CD4-positive, alpha-beta T cell treated with Interleukin-4 for 4 hours (primary cell): ENCODE data around the gene ABHD16A.

Experiments
- DNase-seq: peaks from one replicate; pipeline ENCODE4 v3.0.0-alpha.2; 2020

ABHD16A gene

DNA sequence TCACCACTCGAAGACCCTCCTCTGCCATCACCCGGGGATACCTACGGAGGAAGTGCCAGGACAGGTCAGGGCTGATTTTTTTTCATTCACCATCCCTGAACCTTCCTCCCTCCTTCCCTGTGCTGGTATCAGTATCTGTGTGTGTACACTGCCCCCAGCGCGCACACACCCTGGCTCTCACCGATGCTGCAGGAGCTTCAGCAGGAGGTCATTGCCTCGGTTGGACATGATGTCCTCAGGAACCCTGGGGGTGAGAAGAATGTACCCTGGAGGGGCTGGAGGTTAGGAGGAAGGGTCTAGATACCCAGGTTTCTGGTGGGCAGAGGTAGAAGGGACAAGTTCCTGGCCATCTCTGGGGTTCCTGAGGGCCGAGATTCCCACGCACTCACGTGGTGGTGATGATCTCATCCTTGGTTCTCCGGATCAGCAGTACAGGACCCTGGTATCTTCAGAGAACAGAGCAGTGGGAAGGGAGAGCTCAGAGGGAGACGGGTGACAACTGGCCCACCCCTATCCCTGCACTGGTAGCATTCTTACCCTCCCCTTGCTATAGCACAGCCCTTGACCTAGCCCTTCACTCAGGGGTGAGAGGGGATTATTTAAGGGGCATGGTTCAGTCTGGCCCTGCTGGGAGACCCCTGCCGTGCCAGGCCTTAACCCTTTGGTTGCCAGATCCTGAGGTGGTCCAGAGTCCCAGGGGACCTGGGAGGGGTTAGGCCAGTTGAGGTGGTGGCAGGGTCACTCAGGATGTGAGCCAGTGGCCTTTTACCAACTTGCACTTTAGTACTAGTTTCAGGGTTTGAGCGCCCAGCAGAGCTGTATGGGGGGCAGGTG, 15.0 kb downstream of the ABHD16A start:
- no peak for DNase-seq

DNA sequence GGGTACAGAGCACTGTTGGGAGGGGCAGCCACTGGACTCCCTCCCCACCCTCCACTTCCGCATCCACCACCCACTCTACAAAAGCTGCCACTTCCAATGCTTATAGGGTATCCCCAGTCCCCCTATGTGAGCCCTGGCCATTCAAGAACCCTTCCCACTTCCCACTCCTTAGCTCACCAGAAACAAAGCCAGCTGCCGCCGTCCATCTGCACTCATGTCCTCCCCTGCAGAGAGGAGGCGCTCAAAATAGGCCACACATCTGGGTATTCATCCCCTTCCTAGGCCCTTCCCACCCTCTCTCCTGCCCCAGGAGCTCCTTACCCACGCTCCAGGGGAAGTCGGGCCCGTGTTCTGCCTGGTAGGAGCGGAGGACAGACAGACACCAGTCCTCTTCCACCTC, 15.8 kb downstream of the ABHD16A start:
- DNase-seq = no peak

DNA sequence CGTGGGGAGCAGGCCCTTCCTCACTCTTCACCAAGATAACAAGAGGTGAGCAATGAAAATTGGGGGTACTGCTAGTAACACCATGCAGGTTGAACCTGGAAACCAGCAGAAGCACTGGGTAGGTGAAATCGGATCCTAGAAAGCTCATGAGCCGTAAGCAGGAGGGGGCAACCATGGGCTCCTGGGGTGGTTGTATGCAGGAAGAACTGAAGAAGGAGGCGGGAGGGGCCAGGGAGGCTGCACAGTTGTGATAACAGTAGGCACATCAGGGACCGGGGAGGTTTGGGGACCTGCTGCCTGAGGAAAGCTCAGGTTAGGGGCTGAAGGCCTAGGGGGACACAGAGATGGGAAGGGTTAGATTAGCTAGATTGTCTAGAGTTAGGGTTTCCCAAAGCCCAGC, 16.6 kb downstream of the ABHD16A start:
- DNase-seq = no peak

DNA sequence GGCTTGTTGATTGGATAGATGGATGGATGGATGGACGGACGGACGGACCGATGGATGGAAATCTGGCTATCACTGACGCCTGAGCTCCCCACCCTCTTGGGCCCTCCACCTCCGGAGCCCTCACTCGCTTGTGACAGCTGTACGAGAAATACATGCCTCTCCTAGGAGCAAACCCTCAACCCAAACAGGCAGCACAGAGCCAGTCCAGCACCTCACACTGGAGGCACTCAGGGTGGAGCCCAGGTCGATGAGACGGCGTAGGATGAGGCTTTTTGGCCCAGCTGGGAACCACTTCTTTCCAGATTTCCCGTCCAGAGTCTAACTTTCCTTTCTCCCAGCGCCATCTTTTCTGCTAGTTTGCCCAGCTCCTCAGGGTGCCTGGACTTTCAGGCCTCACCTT, 19.5 kb downstream of the ABHD16A start:
- DNase-seq = no peak

DNA sequence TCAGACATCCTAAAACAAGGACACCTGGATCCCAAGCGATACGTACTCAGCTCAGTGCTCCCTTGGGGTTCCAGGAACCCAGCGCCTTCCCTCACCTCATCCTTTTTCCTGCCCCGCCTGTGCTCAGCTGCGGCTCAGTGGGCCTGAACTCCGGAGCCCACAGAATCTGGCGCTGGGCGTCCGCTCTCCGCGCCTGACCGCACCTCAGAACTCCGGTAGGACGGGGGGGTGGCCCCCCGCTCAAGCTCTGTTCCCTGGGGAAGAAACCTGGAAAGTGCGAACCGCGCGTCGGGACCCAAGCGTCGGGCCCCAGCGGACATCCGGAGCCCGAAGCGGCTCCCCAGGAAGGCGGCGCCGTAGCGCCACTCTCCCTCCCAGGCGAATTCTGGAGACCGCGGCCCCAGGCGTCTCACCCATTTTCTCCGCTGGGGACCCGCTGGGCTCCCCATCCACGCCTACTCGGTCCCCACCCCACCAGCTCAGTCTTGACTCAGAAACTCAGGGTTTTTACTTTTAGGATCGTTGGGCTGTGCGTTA, 21.9 kb downstream of the ABHD16A start:
- DNase-seq = no peak

DNA sequence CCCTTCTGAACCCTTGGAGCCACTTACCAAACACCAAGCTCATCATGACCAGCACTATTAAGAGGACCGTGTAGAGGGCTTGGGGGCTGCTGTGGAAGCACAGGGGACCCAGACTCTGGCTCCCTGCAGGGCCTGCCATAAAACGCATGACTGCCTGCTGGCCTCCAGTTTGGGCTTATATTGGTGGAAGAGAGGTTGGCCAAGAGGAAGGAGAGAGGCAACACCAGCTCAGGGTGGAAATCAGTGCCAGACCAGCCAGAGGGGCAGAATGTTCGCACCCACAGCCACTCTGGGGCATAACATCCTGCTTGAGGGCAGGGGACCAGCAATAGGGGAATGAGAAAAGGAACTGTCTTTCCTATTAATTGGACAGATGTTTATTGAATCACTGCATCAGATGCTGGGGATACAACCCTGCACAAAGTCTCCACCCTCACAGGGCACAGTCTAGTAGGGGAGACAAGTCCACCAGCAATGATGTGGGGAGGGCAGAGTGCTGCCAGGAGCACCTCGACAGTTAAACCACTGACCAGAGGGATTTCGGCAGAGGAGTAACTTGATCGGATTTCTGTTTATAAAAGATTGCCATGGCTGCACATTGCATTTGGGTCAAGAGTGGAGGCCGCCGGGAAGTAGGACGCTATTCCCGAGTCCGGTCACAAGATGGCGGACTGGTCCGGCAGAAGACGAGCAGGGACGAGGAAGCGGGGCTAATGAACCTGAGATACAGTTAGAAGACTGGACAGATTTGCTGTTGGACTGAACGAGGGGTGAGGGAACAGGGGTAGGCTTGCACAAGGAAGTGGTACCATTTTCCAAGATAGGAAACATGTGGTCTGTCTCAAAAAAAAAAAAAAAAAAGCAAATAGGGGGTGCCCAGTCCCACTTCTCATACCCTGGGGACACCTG, 22.6 kb downstream of the ABHD16A start, which contains the start of gene LY6G5C:
LY6G5C (minus strand) TSS at position 842 of the 909 bp plus-strand sequence; CDS start at position 148, 694 bp downstream.
- peak; percentile 76 for DNase-seq

DNA sequence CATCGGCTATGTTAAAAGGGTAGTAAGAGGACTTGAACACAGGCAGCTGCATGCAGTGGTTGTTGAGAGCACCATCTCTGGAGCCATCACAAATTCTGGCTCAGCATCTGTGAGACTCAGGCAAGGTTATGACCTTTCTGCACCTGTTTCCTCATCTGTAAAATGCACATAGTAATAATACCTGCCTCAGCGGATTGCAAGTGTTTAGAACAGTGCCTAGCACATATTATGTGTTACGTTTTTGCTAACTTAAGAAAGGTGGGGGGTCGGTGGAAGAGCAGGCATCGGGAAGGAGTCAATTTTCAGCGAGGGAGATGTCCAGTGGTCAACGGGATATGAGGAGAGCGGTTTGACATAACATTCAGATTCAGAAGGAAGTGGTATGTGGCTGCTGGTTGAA, 25.2 kb downstream of the ABHD16A start:
- no peak for DNase-seq

DNA sequence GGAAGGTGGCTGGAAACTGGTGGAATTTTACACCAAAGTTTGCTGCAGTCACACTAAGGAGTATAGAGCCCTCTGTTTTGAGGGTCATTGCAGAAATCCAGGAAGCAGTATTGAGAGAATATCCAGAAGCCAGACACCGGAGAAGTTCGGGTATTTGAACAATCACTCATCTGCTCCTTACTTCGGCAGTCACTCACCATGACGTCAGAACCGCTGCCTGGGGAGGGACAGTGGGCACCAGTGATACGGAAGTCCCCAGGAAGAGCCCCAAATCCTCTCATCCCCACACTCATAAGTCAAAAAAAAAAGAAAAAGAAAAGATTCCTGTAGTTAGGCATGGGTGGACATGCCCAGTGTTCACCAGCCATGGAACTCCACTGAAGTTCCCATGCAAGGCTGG, 26.2 kb downstream of the ABHD16A start:
- no peak for DNase-seq

DNA sequence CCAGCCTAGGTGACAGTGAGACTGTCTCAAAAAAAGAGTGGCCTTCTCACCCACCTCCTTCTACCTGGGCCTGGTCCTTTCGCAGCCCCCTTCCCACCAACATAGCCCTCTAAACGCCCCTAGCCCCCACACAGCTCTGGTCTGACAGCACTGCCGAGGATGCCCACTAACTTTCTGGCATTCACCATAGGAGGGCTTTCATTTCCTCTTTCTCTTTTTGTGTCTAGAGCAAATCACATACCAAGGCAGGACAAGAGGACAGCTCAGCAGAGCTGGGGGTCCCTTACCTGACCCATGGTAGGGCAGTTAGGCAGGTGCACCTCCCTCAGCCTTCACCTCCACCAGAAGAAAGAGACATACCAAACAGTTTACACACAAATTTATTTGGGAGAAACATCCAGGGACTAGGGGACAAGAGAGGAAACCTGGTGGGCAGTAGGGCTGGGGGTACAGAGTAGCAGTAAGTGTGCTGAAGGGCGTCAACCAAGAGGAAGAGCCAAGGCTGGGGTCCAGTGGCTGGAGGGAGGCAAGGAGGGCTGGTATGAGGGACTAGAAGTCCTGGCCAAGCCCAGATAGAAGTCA, 26.7 kb downstream of the ABHD16A start:
- no peak for DNase-seq

DNA sequence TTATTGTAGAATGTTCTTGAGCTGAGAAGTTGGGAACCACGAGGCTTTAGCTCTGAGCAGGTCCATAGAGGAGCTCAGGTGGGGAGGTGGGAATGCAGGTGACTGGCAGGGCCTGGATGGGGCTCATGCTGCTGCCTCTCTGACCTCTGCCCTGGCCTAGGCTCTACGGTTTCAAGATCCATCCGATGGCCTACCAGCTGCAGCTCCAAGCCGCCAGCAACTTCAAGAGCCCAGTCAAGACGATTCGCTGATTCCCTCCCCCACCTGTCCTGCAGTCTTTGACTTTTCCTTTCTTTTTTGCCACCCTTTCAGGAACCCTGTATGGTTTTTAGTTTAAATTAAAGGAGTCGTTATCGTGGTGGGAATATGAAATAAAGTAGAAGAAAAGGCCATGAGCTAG, 33.4 kb downstream of the ABHD16A start, which contains the start of gene LY6G5B:
LY6G5B (plus strand) TSS at position 301 of the 400 bp plus-strand sequence. CDS start 975 bp downstream, outside the sequence.
- DNase-seq = no peak

DNA sequence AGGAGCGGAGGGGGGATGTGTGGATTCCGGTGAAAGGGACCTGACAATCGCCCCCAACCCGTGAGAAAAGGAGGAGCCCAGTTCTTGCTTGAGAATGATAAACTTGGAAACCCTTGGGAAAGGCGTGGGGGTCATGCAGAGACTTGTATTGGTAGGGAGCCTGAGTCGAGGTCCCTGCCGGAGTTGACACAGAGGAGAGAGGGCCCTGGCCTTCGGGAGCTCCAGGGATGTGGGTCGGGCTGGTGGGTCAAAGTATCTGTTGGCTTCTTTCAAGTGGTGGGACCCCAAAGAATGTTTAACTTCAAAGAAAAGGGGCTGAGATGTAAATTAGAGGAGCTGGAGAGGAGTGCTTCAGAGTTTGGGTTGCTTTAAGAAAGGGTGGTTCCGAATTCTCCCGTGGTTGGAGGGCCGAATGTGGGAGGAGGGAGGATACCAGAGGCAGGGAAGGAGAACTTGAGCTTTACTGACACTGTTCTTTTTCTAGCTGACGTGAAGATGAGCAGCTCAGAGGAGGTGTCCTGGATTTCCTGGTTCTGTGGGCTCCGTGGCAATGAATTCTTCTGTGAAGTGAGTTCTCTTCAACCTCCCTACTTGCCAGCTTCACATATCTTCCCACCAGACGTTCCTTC, 36.7 kb downstream of the ABHD16A start:
- DNase-seq = no peak

DNA sequence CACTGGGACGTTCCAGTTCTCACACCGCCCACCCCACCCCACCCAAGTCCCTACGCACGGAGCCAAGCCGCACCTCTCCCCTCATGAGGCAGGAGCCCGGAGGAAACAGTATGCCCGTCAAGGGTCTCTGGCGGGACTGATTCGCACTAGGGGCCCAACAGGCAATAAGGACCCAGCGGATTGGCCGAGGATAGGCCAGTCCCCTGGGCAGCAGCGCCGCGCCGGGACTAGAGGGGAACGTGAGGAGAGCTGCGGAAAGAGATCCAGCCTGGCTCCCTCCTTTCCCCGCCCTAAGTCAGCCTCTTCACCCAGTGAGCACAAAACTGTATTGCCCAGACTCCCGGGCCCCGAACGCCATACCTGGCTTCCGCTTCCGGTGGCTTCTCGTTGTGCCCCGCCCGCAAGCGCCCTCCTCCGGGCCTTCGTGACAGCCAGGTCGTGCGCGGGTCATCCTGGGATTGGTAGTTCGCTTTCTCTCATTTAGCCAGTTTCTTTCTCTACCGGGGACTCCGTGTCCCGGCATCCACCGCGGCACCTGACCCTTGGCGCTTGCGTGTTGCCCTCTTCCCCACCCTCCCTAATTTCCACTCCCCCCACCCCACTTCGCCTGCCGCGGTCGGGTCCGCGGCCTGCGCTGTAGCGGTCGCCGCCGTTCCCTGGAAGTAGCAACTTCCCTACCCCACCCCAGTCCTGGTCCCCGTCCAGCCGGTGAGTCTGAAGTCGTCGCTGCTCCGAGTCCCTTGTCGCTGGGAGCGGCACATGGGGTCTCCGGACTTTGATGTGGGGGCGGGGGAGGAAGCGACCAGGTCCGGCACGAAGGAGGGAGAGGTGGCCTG, 37.4 kb downstream of the ABHD16A start, which contains the start of gene CSNK2B:
CSNK2B (plus strand) TSS at position 580 of the 836 bp plus-strand sequence. CDS start 752 bp downstream, outside the sequence.
- peak; percentile 97 for DNase-seq

DNA sequence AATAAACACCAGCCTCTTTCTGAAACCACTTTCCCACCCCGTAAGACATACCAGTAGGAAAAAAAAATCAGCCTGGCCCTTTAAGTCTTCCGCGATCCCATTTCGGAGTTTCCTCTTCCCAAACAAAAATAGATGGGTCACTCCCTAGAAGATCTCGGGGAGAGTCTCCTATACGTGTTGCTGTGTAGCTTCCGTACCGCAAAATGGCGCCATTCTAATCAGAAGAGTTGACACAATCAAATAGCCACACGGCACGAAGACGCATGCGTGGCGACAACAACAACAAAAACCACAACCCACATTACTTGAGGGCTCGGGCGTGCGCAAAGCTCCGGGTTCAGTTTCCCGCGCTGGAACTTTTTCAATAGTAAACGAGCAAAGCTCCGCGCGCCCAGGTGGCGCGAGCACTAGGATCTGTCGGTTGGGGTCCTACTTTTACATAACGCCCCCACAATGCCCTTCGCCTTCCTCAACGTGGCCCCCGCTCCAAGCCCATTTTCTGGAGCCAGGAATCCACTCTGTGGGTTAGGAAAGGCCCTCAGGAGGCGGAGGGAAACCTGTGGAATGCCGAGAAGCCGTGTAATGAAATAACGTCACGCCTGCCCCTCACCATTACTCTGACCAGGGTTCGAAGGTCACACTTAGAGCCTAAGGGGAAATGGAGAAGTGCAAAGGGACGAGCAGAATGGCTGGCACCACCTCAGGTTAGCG, 38.2 kb downstream of the ABHD16A start, which contains the start of gene GPANK1:
GPANK1 (minus strand) TSS at position 208 of the 711 bp plus-strand sequence. CDS start 519 bp downstream, outside the sequence.
- DNase-seq = peak; percentile 93

DNA sequence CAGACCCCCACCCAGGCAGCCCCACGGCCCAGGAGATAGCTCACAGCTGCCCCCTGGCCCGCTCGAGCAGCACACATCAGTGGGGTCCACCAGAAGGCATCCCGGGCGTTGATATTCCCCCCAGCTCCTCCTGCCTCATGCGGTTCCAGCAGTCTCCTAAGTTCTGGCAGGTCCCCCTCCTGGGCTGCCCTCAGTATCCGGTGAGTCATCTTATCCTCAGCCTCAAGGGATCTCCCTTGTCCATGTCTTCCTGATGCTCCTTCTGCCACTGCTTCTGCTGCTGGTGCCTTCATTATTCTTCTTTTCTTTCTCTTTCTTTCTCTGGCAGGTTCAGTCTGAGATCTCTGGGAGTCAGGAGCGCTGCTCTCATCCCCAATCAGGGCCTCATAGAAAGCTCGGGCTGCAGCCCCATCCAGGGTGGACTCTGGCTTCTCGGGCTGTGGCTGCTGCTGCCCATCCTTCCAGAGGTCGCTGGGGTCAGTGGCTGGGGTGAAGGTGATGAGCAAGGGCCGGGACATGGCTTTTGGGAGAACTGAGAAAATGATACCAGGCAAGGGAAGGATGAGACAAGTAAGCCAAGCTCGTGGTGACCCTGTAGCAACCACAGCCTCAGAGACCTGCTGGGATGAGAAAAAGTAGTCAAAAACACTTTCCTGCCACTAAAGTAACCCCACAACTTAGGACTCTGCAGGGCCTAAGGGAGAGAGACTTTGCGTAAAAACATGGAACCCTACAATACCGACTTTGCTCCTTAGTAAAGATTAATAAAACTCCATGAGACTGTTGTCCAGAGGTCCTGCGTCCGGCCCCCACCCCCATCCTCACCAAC, 38.9 kb downstream of the ABHD16A start:
- DNase-seq = no peak

DNA sequence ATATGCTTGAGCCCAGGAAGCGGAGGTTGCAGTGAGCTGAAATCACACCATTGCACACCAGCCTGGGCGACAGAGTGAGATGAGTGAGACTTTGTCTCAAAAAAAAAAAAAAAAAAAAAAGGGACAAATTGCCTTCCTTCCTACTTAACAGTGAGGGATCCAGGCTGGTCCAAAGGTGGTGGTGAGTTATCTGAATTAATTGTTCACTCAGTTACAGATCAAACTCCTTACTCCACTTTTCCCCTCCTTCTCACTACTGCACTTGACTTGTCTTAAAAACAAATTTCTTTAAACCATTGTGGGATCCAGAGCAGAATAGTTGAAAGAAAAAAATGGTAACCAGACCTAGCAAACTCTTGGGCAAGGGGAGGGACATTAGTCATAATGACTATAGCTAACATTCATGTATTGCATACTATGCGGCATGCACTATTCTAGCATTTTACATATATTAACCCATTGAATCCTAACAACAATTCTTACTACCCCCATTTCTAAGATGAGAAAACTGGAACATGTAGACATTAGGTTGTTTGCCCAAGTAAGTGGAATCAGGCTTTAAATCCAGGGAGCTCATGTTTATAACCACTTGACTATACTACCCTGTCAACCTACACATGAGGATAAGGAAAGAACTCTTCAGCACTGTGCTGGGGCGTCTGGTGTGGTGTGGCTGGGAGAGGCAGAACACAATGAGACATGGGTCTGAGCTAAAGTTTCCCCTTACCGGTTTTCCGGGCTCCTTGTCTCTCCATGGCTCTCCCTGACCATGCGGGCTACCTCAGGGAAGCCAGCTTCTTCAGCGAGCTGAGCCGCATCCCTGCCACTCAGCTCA, 39.8 kb downstream of the ABHD16A start:
- DNase-seq = no peak

DNA sequence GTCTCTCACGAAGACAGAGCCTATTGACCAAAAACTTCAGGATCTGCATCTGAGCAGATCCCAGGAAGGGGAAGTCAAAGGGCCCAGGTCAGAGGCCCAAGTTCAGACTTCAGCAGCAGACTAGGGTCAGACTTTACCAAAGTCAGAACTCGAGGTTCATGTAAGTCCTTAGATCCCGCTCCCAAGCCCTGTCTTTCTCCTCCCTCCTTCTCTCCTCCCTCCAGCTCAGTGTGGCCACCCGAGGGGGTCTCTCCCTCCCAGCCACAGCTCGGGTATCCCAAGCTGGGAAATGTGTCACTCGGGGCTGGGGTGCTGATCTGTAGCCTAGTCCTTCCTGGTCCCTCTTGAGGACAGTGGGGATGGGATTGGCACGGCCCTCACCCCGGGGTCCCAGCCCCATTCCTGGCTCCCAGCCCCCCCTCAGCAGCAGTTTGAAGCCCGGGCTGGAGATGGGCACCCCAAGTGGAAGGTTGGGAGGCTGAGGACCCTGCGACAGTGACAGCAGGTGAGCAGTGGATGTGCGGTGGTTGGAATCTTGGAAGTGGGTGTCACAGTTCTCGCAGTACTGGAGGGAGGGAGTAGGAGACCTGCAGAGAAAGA, 40.9 kb downstream of the ABHD16A start:
- DNase-seq = no peak

DNA sequence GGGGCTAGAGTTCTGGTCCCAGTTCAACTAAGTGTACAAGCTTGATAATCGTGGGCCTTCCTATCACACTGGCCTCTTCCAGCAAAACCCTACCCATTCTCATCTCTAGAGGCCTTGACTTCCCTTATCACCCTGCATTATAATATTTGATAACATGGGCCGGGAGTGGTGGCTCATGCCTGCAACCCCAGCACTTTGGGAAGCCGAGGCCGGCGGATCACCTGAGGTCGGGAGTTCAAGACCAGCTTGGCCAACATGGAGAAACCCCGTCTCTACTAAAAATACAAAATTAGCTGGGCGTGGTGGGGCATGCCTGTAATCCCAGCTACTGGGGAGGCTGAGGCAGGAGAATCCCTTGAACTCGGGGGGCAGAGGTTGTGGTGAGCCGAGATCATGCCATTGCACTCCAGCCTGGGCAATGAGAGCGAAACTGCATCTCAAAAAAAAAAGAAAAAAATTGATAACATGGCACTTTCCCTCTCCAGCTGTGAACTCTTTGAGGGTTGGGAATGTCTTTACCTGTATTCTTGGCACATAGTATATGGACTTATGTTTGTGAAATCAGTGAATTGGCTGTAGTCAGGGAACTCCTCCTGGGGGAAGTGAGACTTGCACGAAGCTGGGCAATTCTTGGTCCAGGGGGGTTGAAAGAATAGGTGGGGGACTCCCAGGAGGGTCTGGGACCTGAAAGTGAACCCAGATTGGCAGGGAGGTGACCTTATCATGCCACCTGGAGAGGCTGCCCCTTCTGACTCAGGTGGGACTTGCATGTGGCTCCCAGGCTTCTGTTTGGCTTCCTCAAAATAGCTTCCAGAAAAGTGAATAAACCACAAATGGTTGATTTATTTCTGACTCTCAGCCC, 41.6 kb downstream of the ABHD16A start:
- DNase-seq = no peak
